GM21423 (cell line): ENCODE measurements around the gene SYT11.
"Not testable (repeated sequence)": the region's sequence is repeated elsewhere in the genome, so short reads cannot be mapped to it uniquely, and the experiment has no call there.

Experiments
- ATAC-seq: cut with Tn5 transposase; IDR thresholded peaks from one replicate; pipeline ENCODE4 v1.9.1; 2021; ENCODE audit warnings: mild to moderate bottlenecking, moderate library complexity; ENCODE audit not compliant: unreplicated experiment

SYT11 gene

GRCh38 chr1:155859234-155859829 lies at the start of gene SYT11:
TSS of gene SYT11 (plus strand) at chr1:155859567. CDS start at chr1:155859762, 195 bp downstream.
- ATAC-seq: peak; percentile 66

DNA sequence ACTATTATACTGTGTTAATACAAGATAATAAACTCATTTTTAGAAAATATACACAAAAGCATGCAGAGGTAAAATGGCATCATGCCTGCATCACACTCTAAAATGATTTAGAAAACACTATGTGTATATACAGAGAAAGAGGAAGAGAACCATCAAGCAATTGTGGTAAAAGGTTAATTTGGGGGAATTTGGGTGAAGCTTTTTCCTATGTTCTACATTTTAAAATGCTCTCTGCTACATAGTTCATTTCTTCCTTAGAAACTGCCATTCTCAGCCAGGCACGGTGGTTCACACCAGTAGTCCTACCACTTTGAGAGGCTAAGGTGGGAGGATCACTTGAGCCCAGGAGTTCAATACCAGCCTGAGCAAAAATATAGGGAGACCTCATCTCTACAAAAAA lies 46.5 kb upstream of the SYT11 start:
- no peak for ATAC-seq

DNA sequence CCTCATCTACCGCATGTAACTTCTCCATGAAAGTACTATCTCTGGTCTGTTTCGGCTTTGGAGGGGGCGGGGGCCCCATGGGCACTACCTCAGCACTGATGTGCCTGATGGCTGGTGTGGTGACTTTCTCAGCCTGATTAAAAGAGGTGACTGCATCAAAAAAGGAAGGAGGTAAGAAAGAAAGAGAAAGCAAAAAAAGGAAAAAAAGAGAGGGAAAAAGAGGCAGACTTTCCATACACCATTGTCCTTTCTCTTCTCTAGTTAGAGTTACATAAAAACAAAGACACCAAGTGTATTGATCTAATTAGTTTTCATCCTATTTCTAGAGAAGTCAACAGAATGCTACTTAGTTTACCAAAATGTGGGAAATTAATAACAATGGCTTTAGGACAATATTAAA lies 45.7 kb upstream of the SYT11 start:
- no peak for ATAC-seq

DNA sequence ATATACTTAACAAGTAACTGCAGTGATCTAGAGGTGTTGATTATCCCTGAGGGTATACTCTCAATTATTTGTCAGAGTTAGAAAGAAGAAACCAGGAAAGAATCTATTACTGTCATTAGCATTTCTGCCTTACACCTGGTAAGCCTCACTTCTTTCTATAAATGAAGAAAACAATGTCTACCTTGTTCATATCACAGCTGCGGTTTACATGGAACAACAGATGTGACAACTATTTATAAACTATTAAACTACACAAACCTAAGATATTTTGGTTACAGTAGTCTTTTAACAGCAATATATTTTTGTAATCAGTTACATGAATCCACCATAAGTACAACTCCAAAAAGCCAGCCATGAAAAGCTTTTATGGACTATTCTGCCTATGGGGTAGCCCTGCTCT lies 43.0 kb upstream of the SYT11 start:
- ATAC-seq: no peak

DNA sequence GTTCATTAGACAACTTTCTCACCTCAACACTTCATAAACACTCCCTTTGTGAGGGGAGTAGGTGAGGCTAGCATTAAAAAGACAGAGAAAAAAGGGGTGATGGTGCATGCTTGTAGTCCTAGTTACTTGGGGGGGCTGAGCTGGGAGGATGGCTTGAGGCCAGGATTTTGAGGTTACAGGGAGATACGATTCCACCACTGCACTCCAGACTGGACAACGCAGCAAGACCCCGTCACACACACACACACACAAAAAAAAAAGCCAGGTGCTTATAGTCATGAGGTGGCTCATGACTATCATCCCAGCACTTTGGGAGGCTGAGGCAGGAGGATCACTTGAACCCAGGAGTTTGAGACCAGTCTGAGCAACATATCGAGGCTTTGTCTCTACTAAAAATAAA lies 31.9 kb upstream of the SYT11 start:
- no peak for ATAC-seq

GRCh38 chr1:155831279-155831976 lies 27.9 kb upstream of the SYT11 start:
- ATAC-seq: no peak

GRCh38 chr1:155833665-155834295 lies 25.6 kb upstream of the SYT11 start:
- no peak for ATAC-seq

GRCh38 chr1:155834296-155834926 lies 25.0 kb upstream of the SYT11 start:
- no peak for ATAC-seq

GRCh38 chr1:155834927-155835399 lies 24.4 kb upstream of the SYT11 start:
- not testable (repeated sequence) for ATAC-seq

GRCh38 chr1:155835548-155835947 lies 23.8 kb upstream of the SYT11 start:
- ATAC-seq: no peak

DNA sequence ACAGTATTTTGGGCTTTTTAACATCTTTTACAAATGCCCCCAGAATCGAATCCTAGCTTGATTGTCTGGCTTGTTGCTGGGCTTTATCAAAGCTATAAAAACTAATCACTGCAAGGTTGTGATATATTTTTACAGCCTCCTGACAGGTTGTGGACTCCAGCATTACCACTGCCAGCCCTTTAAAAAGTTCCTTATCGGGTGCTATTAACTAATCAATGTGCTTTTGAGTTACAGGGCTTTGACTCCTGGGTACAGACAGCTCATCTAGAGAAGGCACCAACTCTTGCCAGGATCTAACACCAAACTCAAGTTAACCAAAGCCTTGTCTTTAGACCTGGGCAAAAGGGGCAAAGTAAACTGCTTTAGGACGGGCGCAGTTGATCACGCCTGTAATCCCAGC lies 19.0 kb upstream of the SYT11 start:
- no peak for ATAC-seq

- ATAC-seq: no peak
These were observed 14.4 kb upstream of the SYT11 start for GRCh38 chr1:155844860-155845421.

DNA sequence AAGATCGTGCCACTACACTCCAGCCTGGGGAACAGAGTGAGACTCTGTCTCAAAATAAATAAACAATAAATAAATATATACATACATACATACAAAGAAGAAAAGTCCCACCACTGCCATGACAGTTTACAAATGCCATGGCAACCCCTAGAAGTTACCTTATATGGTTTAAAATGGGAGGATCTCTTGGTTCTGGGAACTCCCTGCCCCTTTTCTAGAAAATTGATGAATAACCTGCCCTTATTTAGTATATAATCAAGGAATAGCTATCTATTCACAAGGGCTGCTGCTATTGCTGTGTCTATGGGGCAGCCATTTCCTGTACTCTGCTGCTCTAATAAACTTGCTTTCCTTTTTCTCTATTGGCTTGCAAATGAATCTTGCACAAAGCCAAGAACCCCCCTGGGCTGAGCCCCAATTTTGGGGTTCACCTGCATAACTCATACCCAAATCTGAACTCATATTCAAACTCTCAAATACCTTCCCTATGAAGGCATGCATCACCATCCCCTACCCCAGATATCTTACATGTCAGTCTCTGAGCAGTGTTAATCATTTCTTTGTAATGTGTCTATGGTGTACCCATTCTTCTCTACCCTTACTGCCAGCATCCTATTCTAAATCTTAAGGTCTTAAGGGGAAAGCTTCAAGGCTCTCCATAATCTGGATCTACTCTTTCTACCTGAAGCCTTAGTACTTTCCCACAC lies 11.4 kb upstream of the SYT11 start:
- no peak for ATAC-seq

DNA sequence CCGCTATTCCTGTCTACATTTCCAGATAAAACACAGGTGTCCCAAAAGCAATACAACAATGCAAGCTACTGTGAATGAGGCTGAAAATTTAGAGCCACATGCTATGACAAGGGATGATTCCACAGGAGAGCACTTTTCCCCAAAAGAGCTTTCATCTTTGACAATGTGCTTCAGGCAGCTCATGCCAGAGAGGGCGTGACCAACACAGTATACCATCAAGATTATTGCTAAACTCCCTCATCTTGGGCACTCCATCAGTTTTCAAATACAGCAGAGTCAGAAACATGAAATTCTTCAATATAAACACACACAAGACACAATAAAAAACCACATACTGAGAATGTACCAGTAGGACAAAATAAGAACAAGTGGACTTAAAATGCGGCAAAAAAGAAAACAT lies 9.0 kb upstream of the SYT11 start:
- ATAC-seq: no peak

DNA sequence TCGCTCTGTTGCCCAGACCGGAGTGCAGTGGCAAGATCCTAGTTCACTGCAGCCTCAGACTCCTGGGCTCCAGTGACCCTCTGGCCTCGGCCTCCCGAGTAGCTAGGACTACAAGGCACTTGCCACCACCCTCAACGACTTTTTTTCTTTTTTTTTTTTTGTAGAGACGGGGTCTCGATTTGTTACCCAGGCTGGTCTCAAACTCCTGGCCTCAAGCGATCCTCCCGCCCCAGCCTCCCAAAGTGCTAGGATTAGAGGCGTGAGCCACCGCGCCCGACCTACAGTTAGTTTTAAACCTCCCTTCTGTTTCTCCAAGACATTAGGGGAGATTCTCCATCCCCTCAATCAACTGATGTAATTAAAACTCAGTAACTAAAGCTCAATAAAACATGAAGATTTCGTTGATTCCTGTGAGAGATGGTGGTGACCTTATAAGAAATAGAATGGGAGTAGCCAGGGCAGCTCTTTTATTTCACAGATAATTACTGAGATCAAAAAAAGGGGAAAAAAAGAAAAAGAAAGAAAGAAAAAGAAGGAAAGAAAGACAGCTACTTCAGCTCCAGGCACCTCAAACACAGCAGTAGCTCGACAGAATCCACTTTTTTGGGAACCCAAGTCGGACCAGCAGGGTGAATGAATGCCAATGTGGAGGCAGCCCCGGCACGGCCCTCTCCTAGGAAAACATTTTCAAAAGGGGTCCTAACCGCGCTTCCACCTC lies 3.0 kb upstream of the SYT11 start:
- no peak for ATAC-seq

- ATAC-seq: peak; percentile 34
These were observed 2.1 kb upstream of the SYT11 start, which contains the start of gene GON4L for GRCh38 chr1:155856975-155857930. TSS of gene GON4L (minus strand) at chr1:155857214. CDS start at chr1:155853780, 3,434 bp downstream.

DNA sequence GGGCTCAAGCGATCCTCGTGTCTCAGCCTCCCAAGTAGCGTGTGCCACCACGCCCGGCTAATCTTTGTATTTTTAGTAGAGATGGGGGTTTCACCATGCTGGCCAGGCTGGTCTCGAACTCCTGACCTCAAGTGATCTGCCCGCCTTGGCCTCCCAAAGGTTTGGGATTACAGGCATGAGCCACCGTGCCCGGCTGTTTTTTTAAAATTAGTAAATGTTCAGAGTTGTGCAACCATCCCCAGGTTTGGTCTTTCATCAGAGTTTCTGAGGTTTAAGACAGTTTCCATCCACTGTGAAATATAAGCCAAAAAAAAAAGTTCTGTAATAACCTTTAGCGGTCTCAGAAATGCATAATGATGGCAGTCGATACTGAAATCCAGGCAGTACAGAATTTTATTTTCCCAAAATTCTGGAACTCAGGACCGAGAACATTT lies 550 bp upstream of the SYT11 start:
- ATAC-seq: peak; percentile 5
